HG03280 (cell line): Measurements from ENCODE around the gene TMPRSS5.
A peak's percentile ranks its signal among the peaks of the same experiment; 100 is the strongest.
"Not testable (repeated sequence)": the region's sequence is repeated elsewhere in the genome, so short reads cannot be mapped to it uniquely, and the experiment has no call there.

ENCODE experiments used
- ATAC-seq: cut with Tn5 transposase; IDR thresholded peaks from one replicate; pipeline ENCODE4 v1.9.1; 2021; ENCODE audit warnings: mild to moderate bottlenecking, moderate library complexity; ENCODE audit not compliant: unreplicated experiment

The TMPRSS5 gene

GRCh38 chr11:113697756-113698407 is 8.2 kb downstream of the TMPRSS5 start:
- ATAC-seq, result no peak

GRCh38 chr11:113697111-113697510 is 9.0 kb downstream of the TMPRSS5 start:
- no peak for ATAC-seq

GRCh38 chr11:113695207-113695606 is 10.9 kb downstream of the TMPRSS5 start:
- ATAC-seq, result no peak

GRCh38 chr11:113694390-113694789 is 11.7 kb downstream of the TMPRSS5 start:
- no peak for ATAC-seq

GRCh38 chr11:113693030-113693429 is 13.1 kb downstream of the TMPRSS5 start:
- no peak for ATAC-seq

GRCh38 chr11:113690619-113691569 is 15.2 kb downstream of the TMPRSS5 start:
- no peak for ATAC-seq

- ATAC-seq, result no peak
Observed at GRCh38 chr11:113689768-113690618, 16.1 kb downstream of the TMPRSS5 start.

GRCh38 chr11:113685654-113686359 is 20.3 kb downstream of the TMPRSS5 start:
- ATAC-seq, result no peak

GRCh38 chr11:113684496-113684895 is 21.6 kb downstream of the TMPRSS5 start:
- no peak for ATAC-seq

- ATAC-seq, result no peak
Observed at GRCh38 chr11:113683481-113684046, 22.5 kb downstream of the TMPRSS5 start.

GRCh38 chr11:113681711-113682413 is 24.2 kb downstream of the TMPRSS5 start:
- no peak for ATAC-seq

- no peak for ATAC-seq
Observed at GRCh38 chr11:113681282-113681681, 24.8 kb downstream of the TMPRSS5 start.

GRCh38 chr11:113677685-113678084 is 28.4 kb downstream of the TMPRSS5 start:
- no peak for ATAC-seq

- ATAC-seq, result no peak
Observed at GRCh38 chr11:113675565-113675964, 30.5 kb downstream of the TMPRSS5 start.

- peak; percentile 80 for ATAC-seq
Observed at GRCh38 chr11:113675003-113675561, 31.0 kb downstream of the TMPRSS5 start.

- no peak for ATAC-seq
Observed at GRCh38 chr11:113674397-113674685, 31.8 kb downstream of the TMPRSS5 start.

GRCh38 chr11:113673550-113674396 is 32.3 kb downstream of the TMPRSS5 start:
- no peak for ATAC-seq

- not testable (repeated sequence) for ATAC-seq
Observed at GRCh38 chr11:113671914-113672313, 34.2 kb downstream of the TMPRSS5 start.

GRCh38 chr11:113670831-113671215 is 35.3 kb downstream of the TMPRSS5 start:
- ATAC-seq, result no peak
